ENCODE measurements around the gene ARID3B. TPM values are rescaled to one million over a fixed set of nuclear protein-coding genes. Genes with fewer than 3 reads are reported as not detected.

ARID3B gene
- total RNA-seq, 1 experiment from 2014 or later, result 101 TPM

GRCh38 chr15:74523982-74524381 is 17.0 kb upstream of the ARID3B start:
- no peaks in the 10 kb centered on the region for H3K9me3 Mint-ChIP-seq
- H3K27me3 Mint-ChIP-seq (ENCODE audit: low read depth), result no peaks in the 10 kb centered on the region
- Histone ChIP-seq H3K23me2 (ENCODE audit: insufficient read length, low read depth, low read length, poor library complexity, severe bottlenecking) (no peaks in the 10 kb centered on the region), H3K27ac (ENCODE audit: insufficient read length, low read depth, low read length) (no peak overlapping the region), H3K9ac (ENCODE audit: extremely low read depth, insufficient read length, low read length) (no peak overlapping the region), H2AK5ac (ENCODE audit: insufficient read length, low read length) (no peak overlapping the region), H2BK12ac (ENCODE audit: insufficient read length, low read depth, low read length) (no peak overlapping the region), H4K5ac (ENCODE audit: insufficient read length, low read depth, low read length) (no peak overlapping the region), H3K27me3 (ENCODE audit: insufficient read depth, low read length) (no peaks in the 10 kb centered on the region), H3T11ph (ENCODE audit: low read length) (no peak overlapping the region), H3K79me1 (ENCODE audit: insufficient read depth, low read depth, low read length, poor library complexity, severe bottlenecking) (no peaks in the 10 kb centered on the region), H2BK5ac (ENCODE audit: insufficient read length, low read length) (no peak overlapping the region), H3K4ac (ENCODE audit: low read depth, low read length) (no peak overlapping the region), H4K91ac (ENCODE audit: insufficient read length, low read depth, low read length) (no peak overlapping the region), H3K79me2 (ENCODE audit: insufficient read depth, low read length) (no peaks in the 10 kb centered on the region), H2AFZ (ENCODE audit: low read length) (no peak overlapping the region), H3K4me1 (ENCODE audit: insufficient read depth, low read length) (no peaks in the 10 kb centered on the region), H3K4me2 (ENCODE audit: insufficient read depth, insufficient read length, low read length) (no peak overlapping the region), H3K56ac (ENCODE audit: insufficient read length, low read depth, low read length) (no peak overlapping the region), H3K14ac (ENCODE audit: insufficient read depth, low read length) (no peak overlapping the region), H3K9me3 (ENCODE audit: control insufficient read depth, low read depth, low read length) (no peaks in the 10 kb centered on the region), H2BK15ac (ENCODE audit: low read depth, low read length) (no peak overlapping the region), H4K20me1 (ENCODE audit: control insufficient read depth, insufficient read depth, insufficient read length) (no peaks in the 10 kb centered on the region), H2BK20ac (ENCODE audit: low read depth, low read length, poor library complexity, severe bottlenecking) (no peak overlapping the region), H2BK120ac (ENCODE audit: low read depth, low read length, poor library complexity, severe bottlenecking) (no peak overlapping the region), H4K8ac (replicated peaks; ENCODE audit: insufficient read length, low read depth, low read length) (no peak overlapping the region), H3K18ac (ENCODE audit: insufficient read length, low read depth, low read length) (no peak overlapping the region), H3K23ac (ENCODE audit: insufficient read length, low read depth, low read length) (no peak overlapping the region)
- TF ChIP-seq CTCF (conservative IDR thresholded peaks at IDR 0.05), result no peak
- DNase-seq, result no peak
- H3K4me1 Mint-ChIP-seq, result peaks cover 3 to 9% of the 10 kb centered on the region in 2 experiments; a peak in 2 of 4 replicates
- H3K4me3 Mint-ChIP-seq, result no peak overlapping the region
- H3K27ac Mint-ChIP-seq, result peak overlapping the region in 2 of 3 experiments; percentile 13 to 75; a peak in 2 of 7 replicates
- no peaks in the 10 kb centered on the region for H3K36me3 Mint-ChIP-seq (ENCODE audit: insufficient read depth in 1 of 3, low read depth in 3 of 3)
